NCI-H2029 (cell line): Measurements from ENCODE around the gene PGA5.
A peak's percentile ranks its signal among the peaks of the same experiment; 100 is the strongest.

Experiments used
- DNase-seq: peaks from one replicate; lab custom pipeline; 2025; lab: John Stamatoyannopoulos, UW

Gene PGA5

GRCh38 chr11:61294717-61295595 lies 54.0 kb downstream of the PGA5 start, which contains the start of gene VWCE:
Gene VWCE, minus strand, starts transcription at chr11:61295316. Its CDS starts 279 bp downstream, at chr11:61295037.
- DNase-seq, result peak; percentile 30

GRCh38 chr11:61295596-61295926 lies 54.6 kb downstream of the PGA5 start:
- no peak for DNase-seq

- no peak for DNase-seq
Measured at GRCh38 chr11:61297341-61297740, 56.4 kb downstream of the PGA5 start.

- DNase-seq, result peak; percentile 25
Measured at GRCh38 chr11:61297746-61298145, 56.8 kb downstream of the PGA5 start.

- DNase-seq, result no peak
Measured at GRCh38 chr11:61298663-61299244, 57.8 kb downstream of the PGA5 start.
